GM21825 (cell line): ENCODE results near the gene KCNJ12.
"Not testable (repeated sequence)": the region's sequence is repeated elsewhere in the genome, so short reads cannot be mapped to it uniquely, and the experiment has no call there.

Source experiments
- ATAC-seq: cut with Tn5 transposase; IDR thresholded peaks from one replicate; pipeline ENCODE4 v1.9.1; 2021; ENCODE audit warnings: mild to moderate bottlenecking, moderate library complexity; ENCODE audit not compliant: unreplicated experiment

The KCNJ12 gene

DNA sequence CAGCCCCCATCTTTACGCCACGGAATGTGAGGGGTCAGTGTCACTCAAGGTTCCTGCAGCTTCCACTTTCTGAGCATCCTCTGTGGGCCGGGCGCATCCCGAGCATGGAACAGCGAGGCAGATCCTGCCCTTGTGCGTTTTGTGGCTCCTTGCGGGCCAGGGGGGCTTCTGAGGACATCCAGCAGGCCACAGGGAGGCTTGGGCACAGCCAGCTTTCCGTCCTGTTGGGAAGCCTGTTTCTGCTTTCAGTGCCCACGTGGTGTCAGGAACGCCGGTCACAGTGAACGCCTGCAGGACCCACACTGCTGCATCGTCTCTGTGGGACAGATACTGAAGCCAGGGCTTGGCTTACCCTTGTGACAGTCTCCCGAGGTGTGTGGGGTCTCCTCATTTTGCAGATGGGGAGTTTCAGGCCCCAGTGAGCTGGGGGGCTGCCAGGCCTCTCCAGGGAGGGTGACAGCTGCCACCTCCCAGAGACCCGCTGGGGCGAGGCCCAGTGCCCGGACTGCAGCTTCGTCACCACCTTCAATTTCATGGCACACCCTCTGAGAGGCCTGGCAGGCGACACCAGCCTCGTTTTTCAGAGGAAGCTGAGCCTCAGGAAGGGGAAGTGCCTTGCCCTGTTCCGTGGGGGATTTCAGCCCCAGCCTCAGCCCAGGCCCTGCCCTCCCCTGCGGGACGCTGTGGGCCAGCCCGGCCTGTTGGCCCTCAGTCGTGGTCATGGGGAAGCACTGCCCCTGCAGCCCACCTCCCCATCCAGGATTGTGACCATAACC is 29.0 kb downstream of the KCNJ12 start:
- not testable (repeated sequence) for ATAC-seq

- not testable (repeated sequence) for ATAC-seq
These were observed 29.8 kb downstream of the KCNJ12 start for GRCh38 chr17:21405904-21406400.

DNA sequence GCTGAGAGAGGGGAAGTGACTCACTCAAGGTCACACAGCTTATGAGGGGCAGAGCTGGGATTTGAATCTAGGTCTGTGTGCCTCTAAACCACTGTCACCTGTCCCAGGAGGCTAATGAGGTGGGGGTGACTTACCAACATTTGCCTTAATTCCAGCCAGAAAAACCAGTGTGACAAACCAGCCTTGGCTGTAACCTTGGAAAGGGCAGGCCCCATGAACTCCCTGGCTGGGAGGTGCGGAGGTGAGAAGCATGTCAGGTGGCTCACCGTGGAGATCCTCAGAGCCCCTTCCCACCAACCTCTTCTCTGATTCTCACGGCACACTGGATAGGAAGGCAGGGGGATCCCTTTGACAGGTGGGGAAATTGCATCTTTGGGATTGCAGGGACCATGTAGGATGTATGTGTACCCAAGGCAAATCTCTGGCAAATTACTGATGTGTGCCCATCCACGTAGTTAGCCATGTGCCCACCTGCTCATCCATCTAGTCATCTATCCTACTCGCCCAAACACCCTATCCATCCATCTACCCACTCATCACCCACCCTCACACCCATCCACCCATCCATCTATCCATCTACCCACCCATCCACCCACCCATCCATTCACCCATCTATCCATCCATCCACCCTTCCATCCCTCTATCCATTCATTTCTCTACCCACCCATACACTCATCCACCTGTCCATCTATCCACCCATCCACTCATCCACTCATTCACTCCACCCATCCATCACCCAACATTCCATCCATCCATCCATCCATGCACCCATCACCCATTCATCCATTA is 30.7 kb downstream of the KCNJ12 start:
- ATAC-seq: not testable (repeated sequence)

DNA sequence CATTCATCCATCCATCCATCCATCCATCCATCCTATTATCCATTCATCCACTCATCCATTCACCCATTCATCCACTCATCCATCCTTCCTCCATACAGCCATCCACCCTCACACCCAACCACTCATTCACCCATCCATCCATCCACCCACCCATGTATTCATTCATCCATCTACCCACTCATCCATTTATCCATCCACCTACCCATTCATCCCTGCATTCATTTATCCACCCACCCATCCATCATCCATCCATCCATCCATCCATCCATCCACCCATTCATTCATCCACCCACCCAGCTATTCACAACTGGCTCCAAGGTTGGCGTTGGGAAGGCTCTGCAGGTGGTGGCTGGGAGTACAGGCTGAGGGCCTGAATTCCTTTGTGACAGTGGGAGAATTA is 31.6 kb downstream of the KCNJ12 start:
- ATAC-seq: not testable (repeated sequence)

- not testable (repeated sequence) for ATAC-seq
These were observed 32.1 kb downstream of the KCNJ12 start for GRCh38 chr17:21408224-21408623.

GRCh38 chr17:21408766-21409300 is 32.7 kb downstream of the KCNJ12 start:
- ATAC-seq: not testable (repeated sequence)

DNA sequence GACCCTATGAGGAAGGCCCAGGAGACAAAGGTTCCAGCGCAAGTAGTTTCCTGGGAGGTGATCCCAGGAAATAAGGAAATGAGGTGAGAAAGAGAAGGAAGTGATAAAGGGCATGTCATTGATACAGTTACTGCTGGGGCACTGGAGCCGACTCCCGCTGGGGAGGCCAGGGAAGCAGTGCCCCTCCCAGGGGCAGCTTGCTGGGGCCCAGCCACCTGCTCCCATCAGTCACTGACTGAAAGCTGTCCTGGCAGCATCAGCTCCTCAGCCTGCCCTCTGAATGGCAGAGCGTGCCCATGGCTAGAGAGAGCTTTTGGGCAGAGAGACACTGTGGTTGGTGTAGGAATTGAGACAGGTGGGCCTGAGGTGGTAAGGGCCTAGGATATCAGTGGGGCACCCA is 33.2 kb downstream of the KCNJ12 start:
- not testable (repeated sequence) for ATAC-seq

GRCh38 chr17:21409971-21410370 is 33.8 kb downstream of the KCNJ12 start:
- not testable (repeated sequence) for ATAC-seq

DNA sequence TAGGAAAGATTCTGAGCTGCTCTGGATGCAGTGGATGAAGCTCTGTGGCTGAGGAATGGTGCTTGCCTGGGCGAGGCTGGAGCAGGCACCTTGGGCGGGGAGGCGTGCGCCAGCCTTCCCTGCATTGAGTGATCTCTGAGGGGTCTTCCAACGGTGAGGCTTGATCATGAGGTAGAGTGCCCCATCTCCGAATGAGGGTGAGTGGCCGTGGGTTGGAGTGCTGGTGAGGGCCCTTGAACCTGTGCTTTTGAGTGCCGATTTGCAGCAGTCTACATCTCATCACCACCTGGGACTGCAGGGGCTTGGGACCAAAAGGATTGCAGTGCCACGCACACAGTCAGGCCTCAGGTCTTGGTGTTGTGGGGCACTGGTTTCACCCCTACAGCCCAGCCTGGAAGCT is 34.2 kb downstream of the KCNJ12 start:
- ATAC-seq: not testable (repeated sequence)

DNA sequence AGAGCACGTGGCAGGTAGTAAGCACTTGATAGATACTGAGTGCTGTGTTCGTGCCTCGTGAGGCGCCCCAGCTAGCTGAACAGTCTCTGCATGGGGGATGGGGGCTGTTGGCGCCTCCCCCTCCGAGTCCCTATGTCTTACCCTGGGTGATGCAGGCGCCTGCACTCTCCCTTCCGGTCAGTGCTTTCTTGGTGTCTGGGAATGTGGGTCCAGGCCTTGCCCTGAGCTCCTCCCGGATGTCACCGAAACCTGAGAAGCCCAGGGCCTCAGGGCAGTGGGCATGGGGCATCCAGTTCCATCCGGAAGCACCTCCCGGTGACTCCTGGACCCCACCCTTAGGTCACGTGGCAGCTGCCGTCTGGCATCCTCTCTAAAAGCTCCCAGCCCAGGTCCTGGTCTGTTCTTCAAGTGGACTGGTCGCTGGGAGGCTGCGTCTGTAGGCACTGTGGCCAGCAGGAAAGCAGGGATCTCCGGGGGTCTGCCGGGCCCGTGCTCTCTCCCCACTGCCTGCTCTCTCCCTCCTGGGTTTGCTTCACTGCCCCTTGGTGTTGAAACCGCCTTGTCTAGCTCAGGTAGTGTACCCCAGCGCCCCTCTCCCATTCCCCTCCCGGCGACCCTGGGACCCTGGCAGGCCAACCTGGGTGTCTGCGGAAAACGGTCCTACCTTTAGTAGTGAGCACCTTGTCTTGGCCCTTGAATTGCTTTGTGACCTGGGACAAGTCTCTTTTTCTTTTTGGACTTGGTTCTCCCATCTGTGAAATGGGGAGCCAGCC is 34.9 kb downstream of the KCNJ12 start:
- not testable (repeated sequence) for ATAC-seq

GRCh38 chr17:21411679-21412205 is 35.6 kb downstream of the KCNJ12 start:
- ATAC-seq: not testable (repeated sequence)

GRCh38 chr17:21412207-21412681 is 36.1 kb downstream of the KCNJ12 start:
- not testable (repeated sequence) for ATAC-seq

- ATAC-seq: not testable (repeated sequence)
These were observed 37.6 kb downstream of the KCNJ12 start for GRCh38 chr17:21413570-21414279.

DNA sequence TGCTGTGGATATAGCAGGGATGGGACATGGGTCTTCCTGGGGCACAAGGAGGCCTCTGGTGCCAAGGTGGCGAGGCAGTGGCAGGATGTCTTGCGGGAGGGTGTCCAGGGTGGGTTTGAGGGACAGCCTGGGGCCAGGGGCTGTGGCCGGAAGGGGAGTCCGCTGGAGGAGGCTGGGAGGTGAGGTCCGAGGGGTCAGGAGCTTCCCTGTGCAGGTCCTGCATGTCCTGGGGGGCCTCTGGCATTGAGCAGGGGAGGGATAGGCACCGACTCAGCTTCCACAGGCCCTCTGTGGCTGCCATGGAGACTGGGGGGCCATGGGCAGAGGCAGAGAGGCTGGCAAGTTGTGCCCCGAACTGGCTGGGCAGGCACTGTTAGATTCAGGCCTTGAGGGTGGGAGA is 38.5 kb downstream of the KCNJ12 start:
- not testable (repeated sequence) for ATAC-seq

GRCh38 chr17:21415166-21415990 is 39.2 kb downstream of the KCNJ12 start:
- not testable (repeated sequence) for ATAC-seq

DNA sequence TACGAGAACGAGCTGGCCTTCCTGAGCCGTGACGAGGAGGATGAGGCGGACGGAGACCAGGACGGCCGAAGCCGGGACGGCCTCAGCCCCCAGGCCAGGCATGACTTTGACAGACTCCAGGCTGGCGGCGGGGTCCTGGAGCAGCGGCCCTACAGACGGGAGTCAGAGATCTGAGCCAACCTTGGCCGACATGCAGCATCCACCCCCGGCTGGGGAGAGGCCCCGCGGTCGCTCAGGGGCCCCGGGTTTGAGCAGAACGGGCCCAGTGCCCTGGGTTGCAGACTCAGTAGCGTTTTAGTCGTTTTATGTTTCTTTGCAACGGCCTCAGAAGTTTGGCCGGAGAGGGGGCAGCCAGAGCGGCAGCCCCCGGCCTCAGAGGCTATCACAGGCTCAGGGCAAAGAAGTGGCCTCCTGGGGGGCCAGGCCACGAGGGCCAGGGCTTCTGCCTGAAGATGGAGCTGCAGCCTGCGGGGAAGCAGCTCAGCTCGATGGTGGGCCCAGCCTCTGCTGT is 40.4 kb downstream of the KCNJ12 start:
- not testable (repeated sequence) for ATAC-seq

GRCh38 chr17:21417349-21417748 is 41.2 kb downstream of the KCNJ12 start:
- not testable (repeated sequence) for ATAC-seq

DNA sequence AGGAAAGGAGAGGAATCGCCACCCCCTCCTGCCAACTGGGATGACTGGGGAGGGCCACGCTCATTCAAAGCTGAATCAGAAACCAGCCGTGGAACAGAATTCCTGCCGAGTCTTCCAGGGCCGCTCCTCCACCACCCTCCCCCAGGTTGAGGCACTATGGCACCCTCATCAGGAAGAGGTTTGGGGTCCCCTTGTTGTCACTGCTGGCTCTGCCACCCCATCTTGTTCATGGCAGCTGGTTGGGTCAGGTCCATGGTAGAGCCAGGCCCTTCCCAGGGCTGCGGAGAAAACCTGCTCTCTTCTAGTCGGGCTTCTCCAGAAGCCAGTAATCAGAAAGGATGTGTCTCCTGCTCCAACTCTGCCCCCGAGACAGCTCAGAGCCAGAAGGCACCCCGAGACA is 41.8 kb downstream of the KCNJ12 start:
- no peak for ATAC-seq
